IMR-90 (cell line): Measurements from ENCODE around the gene ZFTA. TPM values are rescaled to one million over a fixed set of nuclear protein-coding genes. Genes with fewer than 3 reads are reported as not detected.

Experiments
- ATAC-seq: fragments of 200-7000 bp; cut with Tn5 transposase; 2 replicates; pipeline ENCODE4 v1.9.1; 2020; ENCODE audit warnings: low read depth, mild to moderate bottlenecking, moderate library complexity
- BruUV-seq: library from RNA; stranded (reverse); fragments of 400-500 nt; replicated peaks from 2 replicates; lab custom pipeline; 2021; lab: Mats Ljungman, UMichigan
- CTCF ChIA-PET: fragments of 300-600 bp; formaldehyde crosslinking; extraction: SDS; loops from one replicate; lab custom pipeline; 2021; ENCODE audit warnings: antibody characterized with exemption; lab: Yijun Ruan, JAX
- POLR2A ChIA-PET: fragments of 300-600 bp; sonication (Branson Sonifier 250); formaldehyde crosslinking; loops from one replicate; lab custom pipeline; 2022; ENCODE audit warnings: antibody characterized with exemption; ENCODE audit not compliant: unreplicated experiment; lab: Charles Lee
- DNase-seq: peaks from one replicate; pipeline ENCODE4 v3.0.0; 2013
- H2AFZ ChIP-seq: replicated peaks from 2 replicates; pipeline ENCODE3; 2013; ENCODE audit warnings: low read length, mild to moderate bottlenecking; ENCODE audit not compliant: poor library complexity
- H2AK5ac ChIP-seq: 2 replicates; pipeline ENCODE4 v1.6.1; 2013; ENCODE audit warnings: low read depth, low read length, inconsistent platforms
- H2AK9ac ChIP-seq: replicated peaks from 2 replicates; pipeline ENCODE3; 2013; ENCODE audit warnings: mild to moderate bottlenecking, low read depth, low read length, moderate library complexity; ENCODE audit not compliant: poor library complexity
- H2BK120ac ChIP-seq: 2 replicates; pipeline ENCODE4 v1.6.1; 2013; ENCODE audit warnings: low read depth, low read length, inconsistent platforms
- H2BK15ac ChIP-seq: 3 replicates; pipeline ENCODE4 v1.6.1; 2013; ENCODE audit warnings: low read depth, low read length, inconsistent platforms
- H2BK20ac ChIP-seq: 2 replicates; pipeline ENCODE4 v1.6.1; 2013; ENCODE audit warnings: low read depth, mild to moderate bottlenecking, inconsistent platforms, low read length, moderate library complexity
- H2BK5ac ChIP-seq: 2 replicates; pipeline ENCODE4 v1.6.1; 2013; ENCODE audit warnings: mild to moderate bottlenecking, low read depth, low read length, inconsistent platforms; ENCODE audit not compliant: poor library complexity, severe bottlenecking
- H3K14ac ChIP-seq: replicated peaks from 2 replicates; pipeline ENCODE4 v1.6.1; 2013; ENCODE audit warnings: low read depth, low read length, inconsistent platforms
- H3K18ac ChIP-seq: 2 replicates; pipeline ENCODE4 v1.6.1; 2013; ENCODE audit warnings: low read depth, low read length, control low read depth
- H3K23ac ChIP-seq: 2 replicates; pipeline ENCODE4 v1.6.1; 2013; ENCODE audit warnings: low read depth, low read length, inconsistent platforms
- H3K27ac ChIP-seq: 2 replicates; pipeline ENCODE4 v1.5.1; 2013; ENCODE audit warnings: mild to moderate bottlenecking, control low read depth, low read length; ENCODE audit not compliant: insufficient read depth
- H3K27me3 ChIP-seq: 2 replicates; pipeline ENCODE4 v1.6.1; 2013; ENCODE audit warnings: low read length; ENCODE audit not compliant: control insufficient read depth, insufficient read depth
- H3K36me3 ChIP-seq: 2 replicates; pipeline ENCODE4 v1.6.1; 2013; ENCODE audit warnings: low read length, mixed read lengths; ENCODE audit not compliant: control insufficient read depth, insufficient read depth
- H3K4ac ChIP-seq: 2 replicates; pipeline ENCODE4 v1.6.1; 2013; ENCODE audit warnings: low read depth, low read length, inconsistent platforms
- H3K4me1 ChIP-seq: 2 replicates; pipeline ENCODE4 v1.6.1; 2013; ENCODE audit warnings: low read length, mixed read lengths; ENCODE audit not compliant: control insufficient read depth, insufficient read depth
- H3K4me2 ChIP-seq: 2 replicates; pipeline ENCODE4 v1.6.1; 2013; ENCODE audit warnings: low read depth, mild to moderate bottlenecking, control low read depth, low read length, moderate library complexity
- H3K4me3 ChIP-seq: 2 replicates; pipeline ENCODE4 v1.5.1; 2013; ENCODE audit warnings: low read depth, mild to moderate bottlenecking, control low read depth, low read length, moderate library complexity; ENCODE audit not compliant: insufficient read depth
- H3K56ac ChIP-seq: 2 replicates; pipeline ENCODE4 v1.6.1; 2013; ENCODE audit warnings: low read length, inconsistent platforms; ENCODE audit not compliant: insufficient read depth; ENCODE audit errors: extremely low read depth
- H3K79me1 ChIP-seq, 2 experiments: 2 replicates each; pipeline ENCODE4 v1.6.1; 2013; ENCODE audit warnings: low read length in 2 of 2, inconsistent platforms in 1 of 2, low read depth in 1 of 2
- H3K9ac ChIP-seq: 2 replicates; pipeline ENCODE4 v1.6.1; 2013; ENCODE audit warnings: low read depth, low read length, control low read depth
- H3K9me1 ChIP-seq: 2 replicates; pipeline ENCODE4 v1.6.1; 2013; ENCODE audit warnings: low read length, inconsistent platforms; ENCODE audit not compliant: insufficient read depth
- H3K9me3 ChIP-seq: 2 replicates; pipeline ENCODE4 v1.6.1; 2013; ENCODE audit warnings: low read length; ENCODE audit not compliant: control insufficient read depth, insufficient read depth
- H4K20me1 ChIP-seq: 2 replicates; pipeline ENCODE4 v1.6.1; 2013; ENCODE audit warnings: low read length, inconsistent platforms; ENCODE audit not compliant: insufficient read depth
- H4K5ac ChIP-seq: 2 replicates; pipeline ENCODE4 v1.6.1; 2013; ENCODE audit warnings: mild to moderate bottlenecking, low read depth, low read length, control low read depth
- H4K8ac ChIP-seq, 2 experiments: 2 replicates each; pipeline ENCODE4 v1.6.1; 2013; ENCODE audit warnings: low read depth in 2 of 2, low read length in 2 of 2, control low read depth in 1 of 2, inconsistent platforms in 1 of 2
- H4K91ac ChIP-seq: 2 replicates; pipeline ENCODE4 v1.6.1; 2013; ENCODE audit warnings: low read depth, low read length, inconsistent platforms; ENCODE audit not compliant: insufficient read depth
- CEBPB ChIP-seq: IDR thresholded peaks from 2 replicates; pipeline ENCODE4 v1.6.1; 2012; ENCODE audit warnings: low read depth, low read length, improper control_type of control experiment
- FOS ChIP-seq: fragments of 150-350 bp; IDR thresholded peaks from 2 replicates; pipeline ENCODE4 v1.6.1; 2016; ENCODE audit warnings: low read depth, low read length
- MXI1 ChIP-seq: IDR thresholded peaks from 2 replicates; pipeline ENCODE4 v1.6.1; 2012; ENCODE audit warnings: low read depth, mild to moderate bottlenecking, low read length, moderate library complexity, borderline replicate concordance
- NFE2L2 ChIP-seq: fragments of 150-350 bp; IDR thresholded peaks from 2 replicates; pipeline ENCODE4 v1.6.1; 2016; ENCODE audit warnings: low read depth, mild to moderate bottlenecking, low read length
- RCOR1 ChIP-seq: IDR thresholded peaks from 2 replicates; pipeline ENCODE4 v1.6.1; 2012; ENCODE audit warnings: mild to moderate bottlenecking, low read length, improper control_type of control experiment; ENCODE audit not compliant: insufficient replicate concordance
- RFX5 ChIP-seq: IDR thresholded peaks from 2 replicates; pipeline ENCODE4 v1.8.0; 2012; ENCODE audit warnings: low read depth, mild to moderate bottlenecking, low read length, moderate library complexity
- SMC3 ChIP-seq: fragments of 150-350 bp; IDR thresholded peaks from 2 replicates; pipeline ENCODE4 v1.6.1; 2016; ENCODE audit warnings: low read depth, mild to moderate bottlenecking, antibody characterized with exemption, low read length, moderate library complexity
- WGBS, 2 experiments: methylation state at CpG; one replicate each; pipeline versions ENCODE4 v1.1.5 to v1.1.7; 2013; ENCODE audit warnings: missing lambda C conversion rate in 2 of 2; ENCODE audit not compliant: insufficient read length in 1 of 2; ENCODE audit errors: extremely low coverage in 2 of 2; 5-methylcytosine and 5-hydroxymethylcytosine counted together
- dilution Hi-C: fragments of 300-500 bp; cut with HindIII; formaldehyde crosslinking; loops from one replicate; pipeline ENCODE4 v1.14.3; 2018; ENCODE audit warnings: low sequenced_read_pairs; ENCODE audit not compliant: unreplicated experiment
- in situ Hi-C: fragments of 300-500 bp; cut with MboI; formaldehyde crosslinking; loops from 3 replicates; pipeline ENCODE4 v1.14.3; 2019; ENCODE audit warnings: low sequenced_read_pairs, inconsistent platforms, mixed read lengths
- intact Hi-C: fragments of 100-400 bp; cut with micrococcal nuclease; formaldehyde crosslinking; loops from 2 replicates; pipeline ENCODE4 v1.10.0; 2022
- polyA plus RNA-seq, 3 experiments: library from polyadenylated mRNA; depleted of rRNA; stranded (reverse); fragments of >200 nt; gene quantifications; 2 replicates each; pipeline ENCODE4 v1.2.3, GENCODE V29; 2012; ENCODE audit warnings: low replicate concordance in 1 of 3
- total RNA-seq: library from RNA; depleted of rRNA; stranded (reverse); fragments of >200 nt; gene quantifications from 2 replicates; pipeline ENCODE4 v1.2.3, GENCODE V29; 2012

Gene ZFTA
- total and polyA plus RNA-seq, 2 of the 4 experiments (the other 2 are of a cell fraction): 5.4 to 8.1 TPM

DNA sequence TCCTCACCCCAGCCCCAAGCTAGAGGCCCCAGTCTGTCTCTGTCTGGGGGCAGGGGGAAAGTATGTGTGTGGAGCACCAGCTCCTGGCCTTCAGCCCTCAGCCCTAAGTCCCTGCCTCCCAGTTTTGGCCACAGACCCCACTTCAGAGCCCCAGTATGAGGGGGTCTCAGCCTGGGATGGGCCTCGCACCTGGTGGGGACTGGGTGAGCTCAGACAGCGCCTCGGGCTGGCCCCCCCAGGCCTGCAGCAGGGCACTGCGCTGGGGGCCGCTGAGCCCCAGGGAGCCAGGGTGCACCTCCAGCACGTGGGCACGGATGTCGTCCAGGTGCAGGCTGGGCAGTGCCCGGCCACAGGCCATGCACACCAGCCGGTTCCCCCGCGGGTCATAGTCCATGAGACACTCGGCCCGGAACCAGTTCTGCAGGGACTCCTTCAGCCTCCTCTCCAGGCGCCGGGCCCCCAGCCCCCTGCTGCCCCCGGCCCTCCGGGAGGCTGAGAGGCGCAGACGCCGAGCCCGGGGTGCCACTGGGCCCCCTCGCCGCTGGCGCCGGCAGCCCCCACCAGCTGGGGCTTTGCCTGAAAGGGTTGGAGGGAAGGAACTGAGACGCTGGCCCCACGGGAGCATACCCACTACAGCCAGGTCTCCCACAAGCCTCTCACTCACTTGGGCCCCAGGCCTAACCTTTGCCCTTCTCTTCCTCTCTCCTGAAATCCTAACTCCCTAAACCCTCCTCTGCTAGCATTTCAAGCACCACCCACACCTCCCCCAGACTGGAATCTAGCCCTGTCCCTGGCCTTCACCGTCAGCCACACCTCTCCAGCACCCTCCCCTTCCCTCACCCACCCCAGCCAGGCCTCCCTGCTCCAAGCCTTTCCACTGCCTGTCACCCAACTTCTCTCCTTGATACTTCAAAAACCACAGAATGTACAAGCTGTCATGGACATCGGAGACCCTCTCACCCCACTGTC lies 3.6 kb downstream of the ZFTA start:
- Histone ChIP-seq H3K4me3 (no peak overlapping the region), H3K56ac (no peak overlapping the region), H3K9me1 (no peaks in the 10 kb centered on the region), H3K27me3 (no peaks in the 10 kb centered on the region), H3K23ac (peak overlapping the region; percentile 53; the same call in 1 of the 2 replicates), H4K20me1 (peaks cover 33% of the 10 kb centered on the region), H2AFZ (no peak overlapping the region), H3K9me3 (no peaks in the 10 kb centered on the region), H4K91ac (no peak overlapping the region), H2AK5ac (0 out of 2 replicates have a peak overlapping the region, but pooled peaks have one; percentile 18), H3K79me1 (peaks cover 16 to 53% of the 10 kb centered on the region in 2 experiments), H3K4me1 (peaks cover 9% of the 10 kb centered on the region; the same call in 1 of the 2 replicates), H3K36me3 (peaks cover 34% of the 10 kb centered on the region), H3K4me2 (no peak overlapping the region), H4K8ac (no peak overlapping the region), H3K9ac (no peak overlapping the region), H2BK20ac (no peak overlapping the region), H2BK15ac (no peak overlapping the region), H3K27ac (no peak overlapping the region), H3K14ac (no peak overlapping the region; the same call in 1 of the 2 replicates), H4K5ac (no peak overlapping the region), H2BK120ac (no peak overlapping the region), H2BK5ac (no peak overlapping the region), H3K4ac (no peak overlapping the region), H3K18ac (no peak overlapping the region), H2AK9ac (peak overlapping the region; percentile 31)
- in situ Hi-C loops: loop anchor here (10.0 kb wide), 1 partner anchor 180 kb away; no protein-coding TSS in a partner anchor
- ATAC-seq: no peak
- dilution Hi-C loops: no loop called here
- DNase-seq: no peak
- intact Hi-C loops: no loop called here
- CTCF ChIA-PET: no interaction called here
- BruUV-seq: no TSS peak
- WGBS, 2 experiments: 88% methylated on average over 13 of the region's 30 CpGs; no CpG with 5 or more reads in 1 of the 2 experiments
- POLR2A ChIA-PET: no interaction called here
- TF ChIP-seq RCOR1 (no peak), CEBPB (no peak), MXI1 (no peak), SMC3 (no peak), NFE2L2 (no peak), RFX5 (no peak), FOS (no peak)
